GM19468 (cell line): ENCODE data around the gene PPP1R17.

ENCODE experiments used
- ATAC-seq: cut with Tn5 transposase; IDR thresholded peaks from one replicate; pipeline ENCODE4 v1.9.1; 2021; ENCODE audit warnings: mild to moderate bottlenecking, moderate library complexity, moderate number of reproducible peaks; ENCODE audit not compliant: unreplicated experiment; ENCODE audit errors: extremely low read depth

PPP1R17 gene

DNA sequence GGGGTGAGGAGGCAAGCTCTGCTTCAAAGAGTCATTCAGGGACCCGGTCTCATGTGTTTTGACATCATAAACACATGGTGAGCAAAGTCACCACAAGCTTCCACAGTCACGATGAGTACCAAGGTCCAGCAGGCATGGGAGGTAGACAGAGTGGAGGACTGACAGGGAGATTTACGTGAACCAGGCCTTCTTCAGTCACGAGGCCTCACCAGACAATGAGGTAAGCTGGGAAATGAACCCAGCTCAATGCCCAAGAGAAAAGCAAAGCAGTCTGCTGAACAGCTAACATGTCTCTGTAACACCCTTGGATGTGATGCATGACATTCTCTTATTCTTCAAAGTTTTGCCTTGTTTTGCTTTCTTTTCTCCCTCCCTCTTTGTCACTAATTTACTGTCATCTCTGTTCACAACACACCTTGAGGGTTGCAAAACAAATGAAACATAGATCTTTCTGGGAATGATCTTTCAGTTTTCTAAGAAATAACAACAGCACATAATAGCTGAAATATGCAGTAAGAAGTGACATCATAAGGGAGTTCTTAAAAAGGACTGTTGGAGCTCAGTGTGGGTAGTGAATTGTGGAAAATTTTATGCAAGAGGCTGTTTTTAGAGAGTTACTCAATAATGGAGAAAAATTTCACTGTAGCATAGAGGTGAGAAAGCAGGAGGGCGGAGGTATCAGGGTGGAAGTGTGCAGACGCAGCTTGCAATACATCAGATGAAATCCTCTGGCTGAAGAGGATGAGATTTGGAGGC is 9.0 kb downstream of the PPP1R17 start:
- ATAC-seq: no peak

DNA sequence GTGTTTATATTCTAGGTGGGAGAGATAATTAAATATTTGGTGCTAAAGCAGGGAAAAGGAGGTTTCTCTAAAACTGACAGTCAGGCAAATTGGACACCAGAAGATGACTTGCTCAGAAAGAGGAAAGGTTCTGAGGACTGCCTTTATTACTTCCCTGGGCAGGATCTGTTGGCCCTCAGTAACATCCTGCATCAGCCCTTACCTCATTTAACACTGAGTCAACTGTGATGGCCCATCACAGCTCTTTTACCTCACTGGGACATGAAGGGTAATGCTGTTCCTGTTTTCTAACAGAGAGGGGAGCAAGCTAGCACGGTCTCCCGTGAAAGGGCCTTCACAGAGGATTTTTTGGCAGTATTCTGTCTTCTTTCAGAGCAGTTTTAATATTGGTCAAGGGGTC is 12.0 kb downstream of the PPP1R17 start:
- ATAC-seq: no peak

DNA sequence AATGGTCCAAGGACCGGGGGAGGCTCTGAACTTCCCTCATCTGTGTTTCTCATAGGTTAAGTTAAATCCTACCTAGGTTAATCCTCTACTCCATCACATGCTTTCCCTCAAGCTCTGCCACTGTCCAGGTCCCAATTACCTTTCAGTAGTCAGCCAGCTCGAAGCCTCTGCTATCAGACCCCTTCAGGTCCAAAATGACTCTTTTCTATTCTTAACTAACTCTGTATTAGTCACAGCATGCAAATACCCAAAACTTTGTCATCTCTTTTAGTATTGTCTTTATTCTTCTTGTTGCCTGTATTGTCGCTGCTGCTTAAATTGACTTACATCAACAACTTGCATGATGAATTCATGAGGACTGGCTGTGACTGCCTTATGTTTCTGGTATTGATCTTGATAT is 15.3 kb downstream of the PPP1R17 start:
- ATAC-seq: no peak

DNA sequence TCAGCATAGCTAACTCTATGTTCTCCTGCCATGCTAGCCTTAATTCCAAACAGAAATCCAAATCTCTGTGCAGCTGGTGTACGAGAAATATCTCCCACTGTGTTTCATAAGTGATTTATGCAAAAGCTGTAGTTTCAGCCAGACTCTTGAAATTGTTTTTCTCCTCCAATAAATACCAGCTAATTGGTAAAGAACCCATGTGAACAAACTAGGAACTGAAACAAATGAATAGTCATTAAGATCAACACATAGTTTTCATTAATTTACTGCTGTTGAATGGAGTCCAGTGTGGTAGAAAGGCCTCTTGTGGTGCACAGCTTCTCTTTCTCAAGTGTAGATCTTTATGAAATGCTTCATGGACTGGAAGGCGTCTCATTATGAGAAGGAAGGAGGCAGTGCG is 18.4 kb downstream of the PPP1R17 start:
- peak; percentile 35 for ATAC-seq

DNA sequence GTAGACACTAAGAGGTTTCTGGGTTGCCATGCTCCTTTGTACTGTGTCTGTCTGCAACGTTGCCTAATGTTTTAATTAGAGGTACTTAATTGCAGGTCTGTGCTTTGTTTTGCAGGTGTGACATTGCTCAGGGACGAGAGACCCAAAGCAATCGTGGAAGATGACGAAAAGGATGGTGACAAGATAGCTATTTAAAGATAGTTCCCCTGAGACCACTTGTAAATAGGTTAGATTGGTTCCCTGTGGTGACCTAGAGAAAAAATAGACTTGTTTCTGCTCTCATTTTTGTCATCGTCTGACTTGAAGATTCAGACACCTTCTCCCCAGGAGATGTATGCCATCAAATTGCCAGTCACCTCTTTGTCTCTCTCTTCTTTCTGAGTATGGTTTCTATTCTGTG is 20.1 kb downstream of the PPP1R17 start:
- ATAC-seq: no peak

DNA sequence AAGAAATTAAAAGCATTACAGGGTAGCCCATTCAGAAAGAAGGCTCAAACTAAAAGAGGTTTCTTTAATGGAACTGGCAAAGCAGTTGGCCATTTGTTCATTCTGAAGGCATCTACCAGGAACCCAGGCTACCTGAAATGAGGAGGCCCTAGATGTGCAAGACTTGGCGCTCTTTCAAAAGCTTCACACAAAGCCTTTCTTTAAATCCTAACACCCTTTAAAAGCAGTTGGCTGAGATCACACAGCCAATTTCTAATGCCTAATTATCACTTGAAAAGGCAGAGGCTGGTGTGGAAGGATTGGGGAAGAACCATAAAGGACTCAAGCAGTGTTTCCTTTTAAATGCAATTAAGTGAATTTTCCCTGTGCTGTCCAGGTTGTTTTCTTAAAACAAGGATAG is 23.2 kb downstream of the PPP1R17 start:
- ATAC-seq: no peak

DNA sequence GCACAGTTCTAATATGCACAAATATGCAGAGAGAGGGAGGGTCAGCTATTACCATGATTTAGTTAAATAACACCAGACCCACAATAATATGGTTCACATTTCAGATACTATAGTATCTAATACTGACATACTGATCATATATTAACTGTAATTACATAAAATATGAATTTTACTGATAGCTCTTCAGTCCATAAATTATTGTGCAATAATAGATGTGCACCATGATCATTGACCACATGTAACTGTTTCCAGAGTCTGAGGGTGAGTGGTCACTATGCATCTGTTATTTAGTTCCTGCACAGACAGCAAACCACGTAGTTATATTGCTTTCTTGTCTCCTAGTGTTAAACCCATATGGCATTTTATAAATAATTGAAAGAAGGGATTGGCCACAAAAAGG is 29.3 kb downstream of the PPP1R17 start:
- ATAC-seq: no peak

DNA sequence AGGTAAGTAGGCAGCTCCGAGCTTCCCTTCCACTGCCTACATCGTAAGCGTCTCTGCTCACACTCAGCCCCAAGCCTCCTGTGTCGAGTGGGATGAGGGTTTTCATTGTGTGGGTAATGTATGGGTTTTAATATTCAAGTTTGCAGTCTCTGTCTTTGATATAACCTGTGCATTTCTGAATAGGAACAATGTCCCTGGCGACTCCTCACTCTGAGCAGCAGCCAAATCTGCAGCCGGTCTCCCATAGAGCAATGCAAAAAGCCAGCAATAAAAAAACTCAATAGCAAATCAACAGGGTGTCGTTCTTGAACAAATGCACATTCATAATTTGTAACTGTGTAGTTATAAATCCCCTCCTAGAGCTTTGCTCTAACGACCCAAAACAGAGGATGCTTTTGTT is 33.4 kb downstream of the PPP1R17 start:
- ATAC-seq: no peak

DNA sequence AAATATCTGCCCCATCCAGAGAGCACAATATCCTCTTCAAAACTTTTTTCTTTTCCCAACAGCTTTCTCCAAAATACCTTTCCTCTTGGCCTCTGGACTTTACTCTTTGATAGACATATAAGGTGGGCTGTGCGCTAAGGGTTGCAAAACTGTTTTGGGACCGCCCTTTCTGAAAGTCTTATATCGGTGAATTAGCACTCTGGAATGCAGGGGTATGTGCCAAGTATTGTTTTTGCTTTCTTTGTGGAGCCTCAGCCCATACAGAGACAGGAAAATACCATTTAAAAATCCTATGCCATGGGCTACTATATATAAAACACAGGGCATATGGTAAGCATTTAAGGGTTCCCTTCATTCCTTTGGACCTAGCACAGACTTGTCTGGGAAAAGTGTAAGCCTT is 37.7 kb downstream of the PPP1R17 start:
- ATAC-seq: no peak

DNA sequence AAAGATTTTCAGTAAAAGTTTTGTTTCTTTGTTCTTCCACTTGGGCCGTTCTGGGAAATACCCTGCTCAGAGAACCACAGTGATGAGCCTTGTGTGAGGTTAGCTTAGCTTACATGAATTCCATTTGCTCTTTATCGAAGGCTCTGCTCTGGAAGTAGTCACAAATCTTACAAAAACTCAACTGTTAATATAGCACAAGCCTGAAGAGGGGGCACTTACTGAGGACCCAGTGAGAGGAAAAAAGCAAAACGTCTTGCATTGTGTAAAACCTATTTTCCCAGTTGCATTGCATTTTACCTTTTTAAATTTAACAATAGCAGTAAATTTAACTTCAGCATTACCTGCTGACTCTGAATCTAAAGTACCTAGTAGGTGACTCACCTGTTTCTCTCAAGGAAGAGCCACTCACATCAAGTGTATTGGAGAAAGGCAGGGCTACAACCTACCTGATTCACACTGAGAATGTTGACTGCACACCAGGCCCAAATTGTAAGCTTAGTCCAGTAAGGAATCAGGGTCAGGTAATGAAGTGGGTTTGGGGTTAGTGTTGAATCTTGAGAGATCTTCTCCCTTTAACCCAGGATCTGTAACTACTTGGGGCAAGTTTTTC is 42.3 kb downstream of the PPP1R17 start:
- ATAC-seq: no peak

DNA sequence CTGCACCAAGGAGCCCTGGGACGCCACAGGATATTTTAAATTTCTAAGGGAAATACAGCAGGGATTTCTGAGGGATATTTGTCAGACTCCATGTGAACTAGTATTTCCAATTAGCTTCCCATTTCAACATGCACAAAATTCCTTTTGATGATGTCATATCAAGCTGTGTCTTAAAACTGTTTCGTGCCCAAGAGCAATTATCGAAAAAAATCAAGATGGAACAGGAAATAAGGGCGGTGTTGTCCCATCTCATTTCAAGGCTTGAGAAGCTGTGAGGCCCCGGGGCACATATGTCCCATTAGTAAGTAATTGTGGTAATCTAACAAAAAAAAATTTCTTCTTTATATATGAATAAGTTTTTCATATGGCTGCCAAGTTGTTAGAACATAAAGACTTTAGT is 47.4 kb downstream of the PPP1R17 start:
- no peak for ATAC-seq

DNA sequence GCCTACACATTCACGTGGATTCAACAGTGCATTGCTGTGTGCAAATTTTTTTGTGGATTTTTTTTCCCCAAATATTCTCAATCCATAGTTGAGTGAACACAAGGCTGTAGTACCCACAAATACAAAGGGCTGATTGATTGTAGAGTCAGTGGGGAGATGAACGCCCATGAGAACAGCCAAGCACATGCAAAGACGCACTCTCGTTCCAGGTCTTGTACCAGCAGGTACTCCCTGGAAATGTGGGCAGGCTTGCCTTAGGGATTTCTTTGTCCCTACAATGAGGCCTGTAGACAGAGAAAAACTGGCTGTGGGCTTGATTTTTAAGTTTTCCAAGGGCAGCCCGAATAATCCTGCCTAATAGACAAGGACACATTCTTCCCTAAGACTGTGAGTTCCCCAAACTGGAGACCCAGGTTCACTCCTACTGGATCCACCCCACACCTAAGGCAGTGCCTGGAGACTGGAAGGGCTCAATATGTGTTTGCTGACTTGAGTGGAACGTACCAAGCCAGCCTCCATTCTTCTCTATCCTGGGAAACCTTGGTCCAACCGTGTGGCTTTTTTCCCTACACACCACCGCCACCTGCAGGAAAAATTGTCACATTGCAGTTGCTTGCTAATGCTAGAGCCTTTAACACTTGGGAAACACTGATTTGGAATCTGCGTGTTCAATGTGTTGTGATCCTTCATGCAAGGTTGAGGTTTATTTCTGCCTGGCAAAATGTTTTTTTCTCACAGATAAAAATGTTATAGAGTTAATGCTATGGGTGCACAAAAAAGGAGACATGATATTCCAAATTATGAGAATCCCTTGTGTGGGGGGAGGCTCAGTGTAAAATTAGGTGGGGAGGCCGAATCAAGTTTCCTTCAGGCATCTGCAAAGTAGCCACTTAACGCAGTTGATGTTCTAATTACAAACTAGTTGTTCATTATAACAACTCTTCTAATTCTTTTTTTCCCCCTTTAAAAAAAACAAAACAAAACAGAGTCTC is 49.3 kb downstream of the PPP1R17 start:
- ATAC-seq: no peak

DNA sequence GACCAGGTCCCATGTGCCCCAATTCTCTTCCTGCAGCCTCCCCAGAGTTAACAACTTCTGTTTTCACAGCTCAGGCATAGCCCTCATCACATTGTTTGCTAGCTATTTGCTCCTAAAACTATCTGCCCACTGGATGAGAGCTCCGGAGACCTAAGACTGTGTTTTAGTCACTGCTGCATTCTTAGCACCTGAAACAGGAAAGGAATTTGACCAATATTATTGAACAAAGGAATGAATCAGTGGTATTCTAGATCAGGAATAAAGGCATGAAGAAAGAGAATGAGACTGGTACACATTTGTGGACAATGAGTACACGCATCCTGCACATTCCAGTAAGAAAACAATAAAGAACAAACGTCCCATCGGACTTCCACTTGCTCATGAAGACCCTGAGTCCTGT is 54.8 kb downstream of the PPP1R17 start:
- ATAC-seq: no peak

DNA sequence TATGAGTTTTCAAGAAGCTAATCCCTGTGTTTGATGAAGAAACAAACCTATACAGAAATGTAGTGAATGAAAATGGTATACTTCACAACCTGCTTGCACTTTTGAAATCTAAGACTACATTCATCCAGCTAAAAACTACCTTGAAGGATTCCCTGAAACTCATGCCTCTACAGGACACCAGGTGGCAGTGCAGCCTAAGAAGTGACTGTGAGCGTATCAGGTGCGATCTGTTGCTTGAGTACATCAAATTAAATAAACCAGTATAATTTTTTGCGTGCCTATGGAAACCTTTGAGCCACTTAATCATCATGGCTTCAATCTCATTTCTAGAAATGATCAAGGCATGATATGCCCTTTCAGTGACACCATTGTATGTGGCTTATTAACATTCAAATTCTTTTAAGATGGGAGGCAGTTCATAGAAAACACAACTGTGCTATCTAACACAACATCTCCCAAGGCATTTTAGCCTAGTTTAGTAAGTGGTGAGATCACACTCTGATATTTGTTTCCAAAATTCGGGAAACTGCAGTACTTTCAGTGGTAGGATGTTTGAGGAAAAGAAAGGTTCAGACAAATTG is 57.4 kb downstream of the PPP1R17 start:
- peak; percentile 63 for ATAC-seq

DNA sequence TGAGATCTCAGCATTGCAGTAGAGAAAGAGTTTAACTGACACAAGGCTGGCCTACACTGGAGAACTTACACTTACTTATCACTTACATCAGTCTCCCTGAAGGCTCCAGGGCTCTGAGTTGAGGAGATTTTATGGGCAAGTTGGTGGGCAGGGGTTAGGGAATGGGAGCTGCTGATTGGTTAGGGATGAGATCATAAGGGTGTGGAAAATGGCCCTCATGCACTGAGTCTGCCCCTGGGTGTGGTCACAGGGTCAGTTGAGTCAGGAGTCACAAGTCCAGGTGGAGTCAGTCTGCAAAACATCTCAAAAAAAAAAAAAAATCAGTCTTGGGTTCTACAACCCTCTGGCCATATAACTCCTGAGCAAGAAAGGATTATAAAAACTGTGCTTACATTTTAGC is 60.5 kb downstream of the PPP1R17 start:
- no peak for ATAC-seq

DNA sequence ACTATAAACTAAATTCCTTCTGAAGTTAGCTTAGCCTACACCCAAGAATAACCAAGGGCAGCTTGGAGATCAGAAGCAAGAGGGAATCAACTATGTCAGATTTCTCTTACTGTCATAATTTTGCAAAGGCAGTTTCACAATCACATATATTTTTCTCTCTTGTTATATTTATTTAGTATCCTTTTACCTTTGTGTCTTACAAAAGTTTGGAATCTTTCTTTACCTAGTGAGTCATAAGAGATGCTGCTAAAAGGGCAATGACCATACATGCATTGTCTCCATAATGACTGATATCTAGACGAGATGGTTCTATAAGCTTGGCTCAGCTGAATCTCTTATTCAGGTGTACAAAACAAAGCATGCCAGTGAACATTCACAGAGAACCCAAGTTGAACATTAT is 61.1 kb downstream of the PPP1R17 start:
- ATAC-seq: no peak

DNA sequence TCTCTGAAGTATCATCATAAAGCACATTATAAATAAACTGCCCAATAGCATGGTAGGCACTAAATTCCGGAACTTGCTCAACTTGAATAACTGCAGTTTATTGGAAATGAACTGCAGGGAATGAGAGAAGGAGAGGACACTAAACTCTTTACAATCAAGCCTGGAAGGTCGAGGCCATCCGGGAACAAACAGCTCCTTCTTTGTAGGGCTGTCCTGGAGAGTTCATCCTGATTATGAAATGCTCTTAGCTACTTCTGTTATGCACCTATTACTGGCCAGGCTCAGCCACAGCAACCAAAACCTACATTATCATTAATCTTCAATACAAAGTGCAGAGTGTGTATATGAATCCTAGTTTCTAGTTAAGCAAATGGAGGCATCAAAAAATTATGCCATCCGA is 64.7 kb downstream of the PPP1R17 start:
- no peak for ATAC-seq
